ENCODE data around the gene NR2F1. TPM values are rescaled to one million over a fixed set of nuclear protein-coding genes. Genes with fewer than 3 reads are reported as not detected.

Gene NR2F1
- total and polyA plus RNA-seq, 2 experiments from 2014 or later = not detected

DNA sequence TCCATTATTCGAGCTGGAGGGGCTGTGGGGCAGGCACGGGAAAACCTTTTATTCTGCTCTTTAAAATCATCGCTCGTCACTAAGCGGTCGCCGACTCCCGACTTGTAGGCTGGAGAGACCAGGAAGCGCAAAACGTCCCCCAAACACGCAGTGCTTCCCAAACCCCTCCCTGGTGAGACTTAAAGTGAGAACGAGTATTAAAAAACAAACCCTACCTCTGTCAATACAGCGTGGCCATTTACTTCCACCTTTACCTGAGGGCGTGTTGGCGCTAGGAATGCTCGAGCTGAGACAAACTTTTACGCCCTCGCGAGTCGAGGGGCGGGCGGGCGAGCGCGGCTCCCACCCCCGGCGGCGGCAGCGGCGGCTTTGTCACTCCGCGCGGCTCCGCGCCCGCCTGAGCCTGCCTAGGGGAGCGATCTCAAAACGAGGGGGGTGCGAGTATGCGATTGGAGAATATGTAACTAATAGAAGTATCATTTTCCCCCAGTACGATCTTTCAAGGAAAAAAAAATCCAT, 2.0 kb upstream of the NR2F1 start, which contains the start of gene NR2F1-AS1:
Gene NR2F1-AS1, minus strand, starts transcription at position 293 of the 519 bp plus-strand sequence.
- H2AFZ ChIP-seq = peak within 1 kb of the TSS; percentile 69
- no peak within 1 kb of the TSS for H3K27ac ChIP-seq (ENCODE audit: low read depth)
- peaks cover 25% of the 10 kb centered on the region for H4K20me1 ChIP-seq (replicated peaks; ENCODE audit: insufficient read depth)
- H3K4me1 ChIP-seq (ENCODE audit: insufficient read depth) = peaks cover 64% of the 10 kb centered on the region
- Mint-ChIP-seq H3K4me1 (peaks cover 34% of the 10 kb centered on the region), H3K9me3 (no peaks in the 10 kb centered on the region; the same call in 2 of the 3 replicates), H3K4me3 (no peak within 1 kb of the TSS; the same call in 2 of the 3 replicates), H3K27ac (no peak within 1 kb of the TSS), H3K36me3 (ENCODE audit: low read depth) (no peaks in the 10 kb centered on the region; the same call in 2 of the 3 replicates), H3K27me3 (ENCODE audit: insufficient read depth, low read depth, poor library complexity) (peaks cover 10% of the 10 kb centered on the region)
- no peaks in the 10 kb centered on the region for H3K9me2 ChIP-seq (ENCODE audit: insufficient read depth)
- DNase-seq (ENCODE audit: low spot score) = no peak
- no peak for ATAC-seq
- peaks cover 95% of the 10 kb centered on the region for H3K27me3 ChIP-seq (ENCODE audit: insufficient read depth)
- H3K4me2 ChIP-seq = peak within 1 kb of the TSS; percentile 95
- no peak for TF ChIP-seq JUNB (IDR thresholded peaks at IDR 0.05; ENCODE audit: unreplicated experiment)
- peak; percentile 94 for TF ChIP-seq EZH2 (IDR thresholded peaks at IDR 0.05; ENCODE audit: low read depth, unreplicated experiment)
- TF ChIP-seq ZNF331 (CRISPR knock-in tag; IDR thresholded peaks at IDR 0.05; ENCODE audit: low read depth) = no peak
- TF ChIP-seq, protein P1, sequence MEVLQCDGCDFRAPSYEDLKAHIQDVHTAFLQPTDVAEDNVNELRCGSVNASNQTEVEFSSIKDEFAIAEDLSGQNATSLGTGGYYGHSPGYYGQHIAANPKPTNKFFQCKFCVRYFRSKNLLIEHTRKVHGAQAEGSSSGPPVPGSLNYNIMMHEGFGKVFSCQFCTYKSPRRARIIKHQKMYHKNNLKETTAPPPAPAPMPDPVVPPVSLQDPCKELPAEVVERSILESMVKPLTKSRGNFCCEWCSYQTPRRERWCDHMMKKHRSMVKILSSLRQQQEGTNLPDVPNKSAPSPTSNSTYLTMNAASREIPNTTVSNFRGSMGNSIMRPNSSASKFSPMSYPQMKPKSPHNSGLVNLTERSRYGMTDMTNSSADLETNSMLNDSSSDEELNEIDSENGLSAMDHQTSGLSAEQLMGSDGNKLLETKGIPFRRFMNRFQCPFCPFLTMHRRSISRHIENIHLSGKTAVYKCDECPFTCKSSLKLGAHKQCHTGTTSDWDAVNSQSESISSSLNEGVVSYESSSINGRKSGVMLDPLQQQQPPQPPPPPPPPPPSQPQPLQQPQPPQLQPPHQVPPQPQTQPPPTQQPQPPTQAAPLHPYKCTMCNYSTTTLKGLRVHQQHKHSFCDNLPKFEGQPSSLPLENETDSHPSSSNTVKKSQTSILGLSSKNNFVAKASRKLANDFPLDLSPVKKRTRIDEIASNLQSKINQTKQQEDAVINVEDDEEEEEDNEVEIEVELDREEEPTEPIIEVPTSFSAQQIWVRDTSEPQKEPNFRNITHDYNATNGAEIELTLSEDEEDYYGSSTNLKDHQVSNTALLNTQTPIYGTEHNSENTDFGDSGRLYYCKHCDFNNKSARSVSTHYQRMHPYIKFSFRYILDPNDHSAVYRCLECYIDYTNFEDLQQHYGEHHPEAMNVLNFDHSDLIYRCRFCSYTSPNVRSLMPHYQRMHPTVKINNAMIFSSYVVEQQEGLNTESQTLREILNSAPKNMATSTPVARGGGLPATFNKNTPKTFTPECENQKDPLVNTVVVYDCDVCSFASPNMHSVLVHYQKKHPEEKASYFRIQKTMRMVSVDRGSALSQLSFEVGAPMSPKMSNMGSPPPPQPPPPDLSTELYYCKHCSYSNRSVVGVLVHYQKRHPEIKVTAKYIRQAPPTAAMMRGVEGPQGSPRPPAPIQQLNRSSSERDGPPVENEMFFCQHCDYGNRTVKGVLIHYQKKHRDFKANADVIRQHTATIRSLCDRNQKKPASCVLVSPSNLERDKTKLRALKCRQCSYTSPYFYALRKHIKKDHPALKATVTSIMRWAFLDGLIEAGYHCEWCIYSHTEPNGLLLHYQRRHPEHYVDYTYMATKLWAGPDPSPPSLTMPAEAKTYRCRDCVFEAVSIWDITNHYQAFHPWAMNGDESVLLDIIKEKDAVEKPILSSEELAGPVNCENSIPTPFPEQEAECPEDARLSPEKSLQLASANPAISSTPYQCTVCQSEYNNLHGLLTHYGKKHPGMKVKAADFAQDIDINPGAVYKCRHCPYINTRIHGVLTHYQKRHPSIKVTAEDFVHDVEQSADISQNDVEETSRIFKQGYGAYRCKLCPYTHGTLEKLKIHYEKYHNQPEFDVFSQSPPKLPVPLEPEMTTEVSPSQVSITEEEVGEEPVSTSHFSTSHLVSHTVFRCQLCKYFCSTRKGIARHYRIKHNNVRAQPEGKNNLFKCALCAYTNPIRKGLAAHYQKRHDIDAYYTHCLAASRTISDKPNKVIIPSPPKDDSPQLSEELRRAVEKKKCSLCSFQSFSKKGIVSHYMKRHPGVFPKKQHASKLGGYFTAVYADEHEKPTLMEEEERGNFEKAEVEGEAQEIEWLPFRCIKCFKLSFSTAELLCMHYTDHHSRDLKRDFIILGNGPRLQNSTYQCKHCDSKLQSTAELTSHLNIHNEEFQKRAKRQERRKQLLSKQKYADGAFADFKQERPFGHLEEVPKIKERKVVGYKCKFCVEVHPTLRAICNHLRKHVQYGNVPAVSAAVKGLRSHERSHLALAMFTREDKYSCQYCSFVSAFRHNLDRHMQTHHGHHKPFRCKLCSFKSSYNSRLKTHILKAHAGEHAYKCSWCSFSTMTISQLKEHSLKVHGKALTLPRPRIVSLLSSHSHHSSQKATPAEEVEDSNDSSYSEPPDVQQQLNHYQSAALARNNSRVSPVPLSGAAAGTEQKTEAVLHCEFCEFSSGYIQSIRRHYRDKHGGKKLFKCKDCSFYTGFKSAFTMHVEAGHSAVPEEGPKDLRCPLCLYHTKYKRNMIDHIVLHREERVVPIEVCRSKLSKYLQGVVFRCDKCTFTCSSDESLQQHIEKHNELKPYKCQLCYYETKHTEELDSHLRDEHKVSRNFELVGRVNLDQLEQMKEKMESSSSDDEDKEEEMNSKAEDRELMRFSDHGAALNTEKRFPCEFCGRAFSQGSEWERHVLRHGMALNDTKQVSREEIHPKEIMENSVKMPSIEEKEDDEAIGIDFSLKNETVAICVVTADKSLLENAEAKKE (CRISPR knock-in tag; IDR thresholded peaks at IDR 0.05) = no peak
- peak; percentile 63 for TF ChIP-seq EZH2phosphoT487 (IDR thresholded peaks at IDR 0.05; ENCODE audit: unreplicated experiment)
- no peak for TF ChIP-seq ZNF114 (CRISPR knock-in tag; IDR thresholded peaks at IDR 0.05)
- peaks cover 21% of the 10 kb centered on the region; the same call in 1 of the 2 replicates for H3F3A ChIP-seq (replicated peaks; ENCODE audit: low read depth)
- peak within 1 kb of the TSS; percentile 69 for H3K4me3 ChIP-seq
- H3K36me3 ChIP-seq (ENCODE audit: insufficient read depth) = no peaks in the 10 kb centered on the region
- H3K79me2 ChIP-seq (replicated peaks; ENCODE audit: insufficient read depth) = no peaks in the 10 kb centered on the region
